ENCODE measurements around the gene STK38L.

Gene STK38L

DNA sequence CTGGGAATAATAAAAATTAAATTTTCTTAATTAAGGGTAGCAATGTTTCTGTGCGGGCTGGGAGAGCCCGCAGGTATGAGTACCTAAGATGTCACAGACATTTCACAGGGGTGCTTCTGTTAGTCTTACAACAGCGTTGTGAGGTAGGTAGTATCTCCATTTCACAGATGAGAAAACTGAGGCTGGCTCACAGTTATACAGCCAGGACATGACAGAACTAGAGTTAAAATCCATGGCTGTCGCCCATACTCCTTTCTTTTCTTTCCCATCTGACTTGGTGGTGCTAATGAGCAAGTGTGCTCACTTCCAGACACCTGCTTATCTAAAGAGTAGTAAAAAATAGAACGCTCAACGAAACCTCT is 90.6 kb downstream of the STK38L start:
- Histone ChIP-seq H3K4me1 (ENCODE audit: control insufficient read depth, insufficient read depth, low read length, unreplicated experiment) (peaks cover 45% of the 10 kb centered on the region), H3K4me3 (ENCODE audit: low read depth, low read length) (peak overlapping the region; percentile 89; the same call in 1 of the 2 replicates), H3K36me3 (ENCODE audit: insufficient read depth, low read length) (no peaks in the 10 kb centered on the region), H3K27ac (ENCODE audit: low read depth, low read length) (no peak overlapping the region), H3K79me2 (ENCODE audit: control insufficient read depth, insufficient read depth, low read length, unreplicated experiment) (peaks cover 42% of the 10 kb centered on the region), H3K27me3 (ENCODE audit: insufficient read depth, low read length) (no peaks in the 10 kb centered on the region), H2AFZ (ENCODE audit: low read length, unreplicated experiment) (no peak overlapping the region)

DNA sequence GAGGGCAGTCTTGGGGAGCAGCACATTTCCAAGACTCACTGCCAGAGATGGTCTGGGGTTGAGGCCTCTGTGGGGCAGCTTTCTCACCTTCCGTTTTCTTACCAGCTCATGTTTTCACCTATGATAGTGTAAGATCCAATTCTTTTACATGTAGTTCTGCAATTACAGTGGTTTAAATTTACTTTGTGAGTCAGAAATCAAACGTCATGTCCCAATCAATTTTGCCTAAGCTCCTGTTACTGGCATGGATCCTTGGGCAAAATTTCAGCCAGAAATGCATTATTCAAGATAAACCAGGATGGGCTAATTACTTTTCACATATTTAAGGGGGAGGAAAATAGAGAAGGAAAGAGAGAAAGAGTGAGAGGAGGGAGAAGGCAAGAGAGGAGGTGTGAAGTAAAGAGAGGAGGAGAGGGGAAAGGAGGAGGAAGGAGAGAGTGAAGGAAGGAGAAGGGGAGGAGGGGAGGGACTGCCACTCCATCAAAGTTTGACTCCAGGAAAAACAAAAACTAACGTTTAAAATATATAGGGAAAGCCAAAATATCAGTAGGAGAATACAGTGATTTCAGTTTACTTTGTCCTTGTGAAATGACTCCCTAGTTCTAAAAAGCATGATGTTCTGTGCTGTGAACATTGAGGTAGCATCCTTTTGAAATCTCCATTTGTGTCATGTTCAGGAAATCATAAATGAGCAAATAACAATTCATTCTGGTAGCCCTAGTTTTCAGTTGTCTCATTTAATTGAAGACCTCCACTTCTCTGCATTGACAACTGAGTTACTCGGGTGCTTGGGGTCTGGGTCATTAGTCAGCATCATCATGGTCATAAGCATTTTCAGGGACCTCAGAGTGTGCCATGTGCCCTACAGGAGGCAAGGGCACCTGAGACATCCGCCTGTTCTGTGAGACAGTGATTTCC is 91.5 kb downstream of the STK38L start:
- Histone ChIP-seq H3K27me3 (ENCODE audit: insufficient read depth, low read length) (no peaks in the 10 kb centered on the region), H3K27ac (ENCODE audit: low read depth, low read length) (no peak overlapping the region), H3K79me2 (ENCODE audit: control insufficient read depth, insufficient read depth, low read length, unreplicated experiment) (peaks cover 50% of the 10 kb centered on the region), H2AFZ (ENCODE audit: low read length, unreplicated experiment) (no peak overlapping the region), H3K4me1 (ENCODE audit: control insufficient read depth, insufficient read depth, low read length, unreplicated experiment) (peaks cover 42% of the 10 kb centered on the region), H3K36me3 (ENCODE audit: insufficient read depth, low read length) (no peaks in the 10 kb centered on the region), H3K4me3 (ENCODE audit: low read depth, low read length) (no peak overlapping the region)

DNA sequence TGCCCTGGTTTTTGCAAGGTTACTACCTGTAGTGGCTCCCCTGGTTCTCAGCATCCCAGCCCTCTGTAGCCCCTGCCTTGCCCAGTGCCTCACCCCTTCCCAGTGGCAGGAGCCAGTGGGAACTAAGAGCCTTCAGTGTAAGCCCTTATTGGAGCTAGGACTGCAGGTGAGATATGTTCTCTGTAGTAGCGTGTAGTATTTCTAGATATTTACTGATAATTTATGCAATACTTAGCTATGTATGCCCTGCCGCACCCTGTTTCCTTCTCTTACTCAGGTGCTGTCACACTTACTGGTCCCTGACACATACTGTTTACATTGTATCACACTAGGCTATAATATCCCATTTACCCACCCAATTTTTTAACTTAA is 92.2 kb downstream of the STK38L start:
- Histone ChIP-seq H3K4me1 (ENCODE audit: control insufficient read depth, insufficient read depth, low read length, unreplicated experiment) (peaks cover 43% of the 10 kb centered on the region), H3K79me2 (ENCODE audit: control insufficient read depth, insufficient read depth, low read length, unreplicated experiment) (peaks cover 57% of the 10 kb centered on the region), H3K4me3 (ENCODE audit: low read depth, low read length) (no peak overlapping the region), H3K27ac (ENCODE audit: low read depth, low read length) (no peak overlapping the region), H2AFZ (ENCODE audit: low read length, unreplicated experiment) (no peak overlapping the region), H3K36me3 (ENCODE audit: insufficient read depth, low read length) (no peaks in the 10 kb centered on the region), H3K27me3 (ENCODE audit: insufficient read depth, low read length) (no peaks in the 10 kb centered on the region)

DNA sequence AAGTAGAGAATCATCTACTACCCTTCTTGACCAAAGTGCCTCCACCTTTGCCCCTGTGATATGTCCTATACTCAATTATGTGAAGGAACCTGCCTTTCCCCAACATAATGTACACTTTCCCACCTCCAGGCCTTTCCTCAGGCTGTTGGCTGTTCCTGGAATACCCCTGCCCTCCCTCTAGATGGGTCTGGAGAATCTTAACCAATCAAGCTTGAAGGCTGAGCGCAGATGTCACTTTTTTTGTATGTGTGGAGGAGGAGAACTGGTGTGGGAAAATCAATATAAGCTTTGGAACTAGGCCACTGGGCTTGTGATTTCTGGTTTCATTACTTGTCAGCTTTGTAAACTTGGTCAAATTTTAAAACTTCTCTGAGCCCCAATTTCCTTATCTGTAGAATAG is 93.3 kb downstream of the STK38L start:
- peaks cover 68% of the 10 kb centered on the region for H3K79me2 ChIP-seq (ENCODE audit: control insufficient read depth, insufficient read depth, low read length, unreplicated experiment)
- H3K4me3 ChIP-seq (ENCODE audit: low read depth, low read length): no peak overlapping the region
- peaks cover 40% of the 10 kb centered on the region for H3K4me1 ChIP-seq (ENCODE audit: control insufficient read depth, insufficient read depth, low read length, unreplicated experiment)
- no peak overlapping the region for H2AFZ ChIP-seq (ENCODE audit: low read length, unreplicated experiment)
- no peak overlapping the region for H3K27ac ChIP-seq (ENCODE audit: low read depth, low read length)
- no peaks in the 10 kb centered on the region for H3K36me3 ChIP-seq (ENCODE audit: insufficient read depth, low read length)
- H3K27me3 ChIP-seq (ENCODE audit: insufficient read depth, low read length): no peaks in the 10 kb centered on the region

DNA sequence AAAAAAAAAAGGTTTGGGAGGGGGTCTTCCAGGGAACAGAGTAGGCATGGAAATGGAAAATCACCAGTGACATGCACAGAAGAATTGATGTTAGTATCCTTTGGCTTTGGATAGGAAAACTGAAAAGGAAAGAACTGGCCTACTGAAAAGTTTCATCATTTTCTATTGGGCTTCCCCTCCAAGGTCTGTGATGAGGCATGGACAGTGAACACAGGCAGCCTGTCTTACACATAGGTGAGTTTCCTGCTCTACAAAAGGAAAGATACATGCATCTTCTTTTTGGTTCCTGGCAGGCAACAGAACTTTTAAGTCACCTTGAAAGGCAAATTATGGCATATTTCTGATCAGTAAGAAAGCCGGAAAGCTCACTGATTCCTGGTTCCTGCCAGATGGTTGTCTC is 94.4 kb downstream of the STK38L start:
- Histone ChIP-seq H3K4me1 (ENCODE audit: control insufficient read depth, insufficient read depth, low read length, unreplicated experiment) (peaks cover 50% of the 10 kb centered on the region), H3K27me3 (ENCODE audit: insufficient read depth, low read length) (no peaks in the 10 kb centered on the region), H3K4me3 (ENCODE audit: low read depth, low read length) (no peak overlapping the region), H3K27ac (ENCODE audit: low read depth, low read length) (no peak overlapping the region), H3K36me3 (ENCODE audit: insufficient read depth, low read length) (no peaks in the 10 kb centered on the region), H3K79me2 (ENCODE audit: control insufficient read depth, insufficient read depth, low read length, unreplicated experiment) (peaks cover 67% of the 10 kb centered on the region), H2AFZ (ENCODE audit: low read length, unreplicated experiment) (no peak overlapping the region)

DNA sequence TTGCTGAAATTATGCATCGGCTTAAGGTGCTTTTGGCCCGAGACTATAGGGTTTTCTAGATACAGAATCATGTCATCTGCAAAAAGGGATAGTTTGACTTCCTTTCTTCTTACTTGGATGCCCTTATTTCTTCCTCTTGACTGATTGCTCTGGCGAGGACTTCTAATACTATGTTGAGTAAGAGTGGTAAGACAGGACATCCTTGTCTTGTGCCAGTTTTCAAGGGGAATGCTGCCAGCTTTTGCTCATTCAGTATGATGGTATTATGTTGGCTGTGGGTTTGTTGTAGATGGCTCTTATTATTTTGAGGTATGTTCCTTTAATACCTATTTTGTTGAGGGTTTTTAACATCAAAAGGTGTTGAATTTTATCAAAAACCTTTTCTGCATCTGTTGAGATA is 96.9 kb downstream of the STK38L start:
- H3K27ac ChIP-seq (ENCODE audit: low read depth, low read length): no peak overlapping the region
- H3K4me3 ChIP-seq (ENCODE audit: low read depth, low read length): no peak overlapping the region
- H2AFZ ChIP-seq (ENCODE audit: low read length, unreplicated experiment): no peak overlapping the region
- no peaks in the 10 kb centered on the region for H3K27me3 ChIP-seq (ENCODE audit: insufficient read depth, low read length)
- H3K36me3 ChIP-seq (ENCODE audit: insufficient read depth, low read length): no peaks in the 10 kb centered on the region
- peaks cover 49% of the 10 kb centered on the region for H3K4me1 ChIP-seq (ENCODE audit: control insufficient read depth, insufficient read depth, low read length, unreplicated experiment)
- H3K79me2 ChIP-seq (ENCODE audit: control insufficient read depth, insufficient read depth, low read length, unreplicated experiment): peaks cover 55% of the 10 kb centered on the region

DNA sequence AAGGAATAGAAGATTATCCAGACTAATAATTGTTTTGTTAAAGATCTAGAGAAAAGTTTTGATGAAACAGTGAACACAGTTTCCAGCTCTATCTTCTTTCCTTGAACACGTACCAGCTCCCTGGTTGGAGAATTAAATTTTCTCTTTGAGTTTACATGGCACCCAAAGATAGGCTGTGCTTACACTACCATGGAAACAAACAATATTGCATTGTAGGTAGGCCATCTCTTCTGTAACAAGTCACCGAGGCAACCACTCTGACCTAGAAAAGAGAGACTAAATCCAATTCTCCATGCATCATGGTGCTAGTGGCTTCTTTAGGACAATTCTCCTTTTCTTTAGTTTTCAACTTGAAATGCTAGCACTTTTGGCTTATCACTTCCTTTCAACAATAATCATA is 98.5 kb downstream of the STK38L start:
- Histone ChIP-seq H3K36me3 (ENCODE audit: insufficient read depth, low read length) (no peaks in the 10 kb centered on the region), H3K79me2 (ENCODE audit: control insufficient read depth, insufficient read depth, low read length, unreplicated experiment) (peaks cover 64% of the 10 kb centered on the region), H3K27me3 (ENCODE audit: insufficient read depth, low read length) (no peaks in the 10 kb centered on the region), H3K4me1 (ENCODE audit: control insufficient read depth, insufficient read depth, low read length, unreplicated experiment) (peaks cover 44% of the 10 kb centered on the region), H2AFZ (ENCODE audit: low read length, unreplicated experiment) (peak overlapping the region; percentile 16), H3K4me3 (ENCODE audit: low read depth, low read length) (no peak overlapping the region), H3K27ac (ENCODE audit: low read depth, low read length) (peak overlapping the region; percentile 85)

DNA sequence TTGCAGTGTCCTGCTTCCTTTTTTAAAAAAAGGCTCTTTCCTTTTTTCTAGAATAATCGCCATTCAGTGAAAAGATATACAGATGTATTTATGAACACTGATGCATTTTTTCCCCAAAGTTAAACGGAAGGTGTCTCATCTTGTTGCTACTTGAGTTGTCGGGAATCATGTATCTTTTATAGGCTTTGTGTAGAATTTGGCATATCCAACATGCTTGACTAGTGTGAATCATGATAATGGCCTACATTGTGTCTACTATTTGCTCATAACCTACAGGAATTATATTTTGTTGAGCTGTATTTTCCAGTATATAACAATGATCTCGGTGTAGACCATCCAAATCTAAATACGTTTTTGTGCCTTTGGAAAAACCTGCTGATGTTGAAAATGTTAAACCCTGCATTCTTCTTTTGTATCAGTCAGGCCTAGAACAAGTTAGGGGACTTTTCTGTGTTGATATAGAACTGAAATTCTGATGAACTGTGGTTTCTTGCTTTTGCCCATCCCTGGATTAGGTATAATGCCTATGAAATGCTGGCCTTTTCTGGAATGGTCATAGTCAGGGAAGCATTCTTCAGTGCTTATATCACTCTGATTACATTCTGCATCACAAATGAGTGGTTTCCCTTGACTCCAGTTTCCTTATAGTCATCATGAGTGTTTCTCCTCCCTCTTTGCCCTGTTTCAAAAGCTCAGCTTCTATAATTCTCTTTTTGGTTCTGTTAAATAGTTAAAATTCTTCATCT is 99.3 kb downstream of the STK38L start:
- Histone ChIP-seq H3K27ac (ENCODE audit: low read depth, low read length) (peak overlapping the region; percentile 85), H3K79me2 (ENCODE audit: control insufficient read depth, insufficient read depth, low read length, unreplicated experiment) (peaks cover 66% of the 10 kb centered on the region), H3K36me3 (ENCODE audit: insufficient read depth, low read length) (no peaks in the 10 kb centered on the region), H2AFZ (ENCODE audit: low read length, unreplicated experiment) (peak overlapping the region; percentile 4), H3K4me1 (ENCODE audit: control insufficient read depth, insufficient read depth, low read length, unreplicated experiment) (peaks cover 38% of the 10 kb centered on the region), H3K27me3 (ENCODE audit: insufficient read depth, low read length) (no peaks in the 10 kb centered on the region), H3K4me3 (ENCODE audit: low read depth, low read length) (no peak overlapping the region)

DNA sequence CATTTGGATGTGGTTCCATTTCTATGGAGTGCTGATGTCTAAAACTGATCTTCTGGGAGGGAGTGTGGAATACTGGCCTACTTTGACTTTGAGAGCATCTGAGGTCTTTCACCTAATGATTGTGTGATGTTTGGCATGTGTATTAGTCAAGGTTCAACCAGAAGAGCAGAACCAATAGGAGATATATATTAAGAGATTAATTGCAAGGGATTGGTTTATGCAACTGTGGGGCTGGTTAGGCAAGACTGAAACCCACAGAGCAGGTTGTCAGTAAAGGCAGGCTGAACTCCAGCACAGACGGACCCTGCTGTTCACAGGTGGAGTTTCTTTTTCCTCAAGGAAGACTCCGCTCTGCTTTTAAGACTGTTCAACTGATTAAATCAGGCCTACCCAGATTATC is 100.2 kb downstream of the STK38L start:
- Histone ChIP-seq H3K27me3 (ENCODE audit: insufficient read depth, low read length) (no peaks in the 10 kb centered on the region), H3K4me3 (ENCODE audit: low read depth, low read length) (no peak overlapping the region), H3K79me2 (ENCODE audit: control insufficient read depth, insufficient read depth, low read length, unreplicated experiment) (peaks cover 70% of the 10 kb centered on the region), H3K4me1 (ENCODE audit: control insufficient read depth, insufficient read depth, low read length, unreplicated experiment) (peaks cover 38% of the 10 kb centered on the region), H2AFZ (ENCODE audit: low read length, unreplicated experiment) (no peak overlapping the region), H3K36me3 (ENCODE audit: insufficient read depth, low read length) (no peaks in the 10 kb centered on the region), H3K27ac (ENCODE audit: low read depth, low read length) (peak overlapping the region; percentile 85)

DNA sequence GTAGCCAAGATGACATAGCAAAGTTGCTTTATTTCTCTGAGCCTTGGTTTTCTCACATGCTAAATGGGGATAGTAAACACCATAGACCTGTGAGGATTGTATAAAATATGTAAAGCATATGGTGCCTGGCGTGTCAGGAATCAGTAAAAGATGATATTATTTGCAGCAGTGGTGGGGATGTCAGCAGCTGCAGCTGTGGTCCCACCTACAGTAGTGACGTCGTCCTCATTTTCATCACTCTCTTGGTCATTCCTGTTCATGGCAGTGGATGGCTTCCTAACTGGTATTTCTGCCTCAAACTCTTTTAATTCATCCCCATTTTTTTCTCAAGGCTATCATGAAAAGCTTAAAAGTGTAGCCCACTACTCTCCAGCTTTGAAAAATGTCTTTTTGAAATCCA is 100.7 kb downstream of the STK38L start:
- H3K4me3 ChIP-seq (ENCODE audit: low read depth, low read length): no peak overlapping the region
- peak overlapping the region; percentile 85 for H3K27ac ChIP-seq (ENCODE audit: low read depth, low read length)
- H3K27me3 ChIP-seq (ENCODE audit: insufficient read depth, low read length): no peaks in the 10 kb centered on the region
- no peaks in the 10 kb centered on the region for H3K36me3 ChIP-seq (ENCODE audit: insufficient read depth, low read length)
- H2AFZ ChIP-seq (ENCODE audit: low read length, unreplicated experiment): no peak overlapping the region
- peaks cover 71% of the 10 kb centered on the region for H3K79me2 ChIP-seq (ENCODE audit: control insufficient read depth, insufficient read depth, low read length, unreplicated experiment)
- H3K4me1 ChIP-seq (ENCODE audit: control insufficient read depth, insufficient read depth, low read length, unreplicated experiment): peaks cover 38% of the 10 kb centered on the region

DNA sequence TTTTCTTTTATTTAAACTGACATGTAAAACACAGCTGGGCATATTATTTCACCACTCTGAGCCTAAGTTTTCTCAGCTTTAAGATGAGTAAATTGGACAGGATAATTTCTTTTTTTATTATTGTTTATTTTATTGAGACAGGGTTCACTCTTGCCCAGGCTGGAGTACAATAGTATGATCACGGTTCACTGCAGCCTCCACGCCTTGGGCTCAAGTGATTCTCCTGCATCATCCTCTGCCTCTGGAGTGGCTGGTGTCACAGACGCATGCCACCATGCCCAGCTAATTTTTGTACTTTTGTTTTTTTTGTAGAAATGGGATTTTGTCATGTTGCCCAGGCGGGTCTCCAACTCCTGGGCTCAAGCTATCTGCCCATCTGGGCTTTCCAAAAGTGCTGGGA is 101.3 kb downstream of the STK38L start:
- H3K4me1 ChIP-seq (ENCODE audit: control insufficient read depth, insufficient read depth, low read length, unreplicated experiment): peaks cover 38% of the 10 kb centered on the region
- H3K79me2 ChIP-seq (ENCODE audit: control insufficient read depth, insufficient read depth, low read length, unreplicated experiment): peaks cover 69% of the 10 kb centered on the region
- H2AFZ ChIP-seq (ENCODE audit: low read length, unreplicated experiment): no peak overlapping the region
- no peak overlapping the region for H3K27ac ChIP-seq (ENCODE audit: low read depth, low read length)
- no peaks in the 10 kb centered on the region for H3K36me3 ChIP-seq (ENCODE audit: insufficient read depth, low read length)
- H3K27me3 ChIP-seq (ENCODE audit: insufficient read depth, low read length): no peaks in the 10 kb centered on the region
- no peak overlapping the region for H3K4me3 ChIP-seq (ENCODE audit: low read depth, low read length)

Measured in ACC112 (cell line).